NCI-H510A (cell line): ENCODE results near the gene MORN5.

ENCODE experiments used
- DNase-seq: peaks from one replicate; lab custom pipeline; 2025; lab: John Stamatoyannopoulos, UW

Gene MORN5

DNA sequence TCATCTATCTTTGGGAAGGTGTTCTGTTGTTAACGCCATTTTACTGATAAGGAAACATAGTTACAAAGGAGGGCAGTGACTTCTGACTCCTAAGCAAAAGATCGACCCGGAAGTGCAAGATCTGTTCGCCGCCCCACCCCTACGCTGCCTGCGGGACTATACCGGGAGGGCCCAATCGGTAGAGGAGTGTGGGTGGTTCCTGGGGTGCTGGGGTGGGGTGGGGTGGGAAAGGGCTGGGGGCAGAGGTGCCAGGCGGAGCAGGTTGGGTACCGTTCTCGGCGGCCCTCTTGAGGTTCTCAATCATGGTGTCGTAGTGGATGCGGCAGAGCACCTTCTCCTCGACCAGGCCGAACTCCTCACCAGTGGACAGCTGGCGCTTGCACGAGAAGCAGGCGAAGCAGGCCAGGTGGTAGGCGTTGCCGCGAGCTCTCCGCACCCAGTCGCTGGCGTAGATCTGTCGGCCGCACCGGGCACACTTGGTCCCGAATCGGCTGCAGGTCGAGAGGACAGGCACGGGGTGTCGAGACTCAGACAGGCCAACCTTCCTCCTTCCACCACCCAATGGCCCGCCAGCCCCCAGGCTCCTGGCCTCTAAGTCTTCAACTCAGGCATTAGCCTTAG, 57.2 kb downstream of the MORN5 start:
- no peak for DNase-seq

DNA sequence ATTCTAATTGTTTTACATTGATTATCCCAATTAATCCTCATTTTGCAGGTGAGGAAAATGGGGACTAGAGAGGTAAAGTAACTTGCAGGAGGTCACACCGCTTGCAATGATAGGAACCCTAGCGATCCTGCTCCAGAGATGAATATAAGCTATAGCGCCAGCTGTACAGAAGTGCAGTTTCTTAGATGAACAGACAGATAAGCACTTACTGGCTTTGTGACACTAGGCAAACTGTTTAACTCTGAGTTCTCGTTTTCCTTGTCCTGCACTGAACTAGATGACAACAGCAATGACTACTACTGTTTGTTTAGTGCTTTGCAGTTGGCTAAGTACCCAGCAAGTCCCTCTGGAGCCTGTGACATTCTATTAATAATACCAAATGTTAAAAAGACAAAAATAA, 57.9 kb downstream of the MORN5 start:
- no peak for DNase-seq

DNA sequence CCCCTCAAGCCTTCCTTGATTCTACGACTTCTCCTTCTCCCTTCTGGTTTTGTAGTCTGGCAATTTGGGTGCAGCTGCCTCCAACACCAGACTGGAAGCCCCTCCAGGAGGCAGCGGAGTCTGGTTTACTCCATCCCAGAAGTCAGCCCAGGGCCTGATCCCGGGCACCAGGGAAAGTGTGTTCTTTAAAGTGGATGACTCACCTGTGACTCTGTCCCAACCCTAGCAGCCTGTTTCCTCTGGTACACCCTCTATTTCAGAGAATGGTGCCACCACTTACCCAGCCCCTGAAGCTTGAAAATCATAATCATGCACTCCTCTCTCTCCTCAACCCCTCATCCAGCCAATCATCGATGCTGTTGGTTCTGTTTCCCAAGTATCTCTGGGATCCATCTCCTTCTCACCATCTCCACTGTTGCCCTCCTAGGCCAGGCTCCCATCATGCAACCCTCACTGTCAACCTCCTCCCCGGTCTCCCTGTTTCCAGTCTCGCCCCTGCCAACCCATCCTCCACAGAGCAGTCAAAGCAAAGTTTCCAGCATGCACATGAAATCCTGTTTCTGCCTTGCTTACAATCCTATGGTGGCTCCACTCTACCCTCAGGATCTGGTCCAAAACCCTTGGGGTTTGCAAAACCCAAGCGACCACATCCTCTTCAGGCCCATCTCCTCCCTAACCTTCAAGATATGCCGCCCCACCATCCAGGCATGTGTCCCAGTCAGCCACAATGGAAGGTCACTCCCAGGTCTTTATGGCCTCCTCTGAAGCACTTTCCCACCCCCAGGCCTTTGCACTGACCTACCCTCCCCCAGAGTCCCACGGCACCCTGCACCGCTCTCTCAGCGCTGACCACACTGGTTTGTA, 58.6 kb downstream of the MORN5 start:
- DNase-seq, result no peak

DNA sequence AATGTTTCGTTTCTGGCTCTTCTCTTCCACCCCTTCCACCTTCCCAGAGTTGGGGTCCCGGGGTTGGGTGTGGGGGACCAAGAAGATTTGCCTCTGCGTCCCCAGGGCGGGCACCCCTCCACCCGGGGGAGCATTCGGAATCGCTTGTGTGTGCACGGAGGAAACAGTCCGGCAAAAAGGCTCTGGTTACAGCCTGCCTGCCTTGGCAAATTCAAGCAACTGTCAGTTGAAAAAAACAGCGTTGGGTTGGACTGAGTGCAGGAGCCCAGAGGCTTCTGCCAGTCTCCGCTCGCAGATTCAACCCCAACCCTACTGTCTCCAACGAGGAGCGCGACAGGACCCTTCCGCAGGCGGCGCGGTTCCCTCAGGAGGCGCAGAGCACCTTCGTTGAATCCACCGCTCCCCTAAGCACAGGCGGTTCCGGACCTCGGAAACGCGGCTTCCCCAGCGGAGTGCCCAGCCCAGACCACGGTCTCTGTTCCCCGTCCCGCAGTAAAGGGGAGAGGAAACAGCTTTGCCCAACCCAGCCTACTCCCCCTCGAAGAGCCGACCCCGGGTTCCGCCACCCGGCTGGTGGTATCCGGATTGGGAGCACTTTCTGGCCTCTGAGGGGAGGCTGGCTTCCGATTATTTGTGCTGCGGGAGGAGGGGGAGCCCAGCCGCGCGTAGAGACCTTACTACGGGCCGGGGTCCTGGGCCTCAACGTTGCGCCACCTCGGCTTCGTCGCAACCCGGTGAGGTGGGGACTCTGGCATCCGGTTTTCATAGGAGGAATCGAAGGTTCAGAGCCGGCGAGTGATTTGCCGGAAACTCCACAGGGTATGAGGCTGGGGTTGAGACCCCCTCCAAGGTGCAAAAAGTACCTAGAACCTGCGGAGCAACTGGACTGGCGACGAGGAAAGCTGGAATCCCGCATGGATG, 59.5 kb downstream of the MORN5 start:
- DNase-seq, result no peak

DNA sequence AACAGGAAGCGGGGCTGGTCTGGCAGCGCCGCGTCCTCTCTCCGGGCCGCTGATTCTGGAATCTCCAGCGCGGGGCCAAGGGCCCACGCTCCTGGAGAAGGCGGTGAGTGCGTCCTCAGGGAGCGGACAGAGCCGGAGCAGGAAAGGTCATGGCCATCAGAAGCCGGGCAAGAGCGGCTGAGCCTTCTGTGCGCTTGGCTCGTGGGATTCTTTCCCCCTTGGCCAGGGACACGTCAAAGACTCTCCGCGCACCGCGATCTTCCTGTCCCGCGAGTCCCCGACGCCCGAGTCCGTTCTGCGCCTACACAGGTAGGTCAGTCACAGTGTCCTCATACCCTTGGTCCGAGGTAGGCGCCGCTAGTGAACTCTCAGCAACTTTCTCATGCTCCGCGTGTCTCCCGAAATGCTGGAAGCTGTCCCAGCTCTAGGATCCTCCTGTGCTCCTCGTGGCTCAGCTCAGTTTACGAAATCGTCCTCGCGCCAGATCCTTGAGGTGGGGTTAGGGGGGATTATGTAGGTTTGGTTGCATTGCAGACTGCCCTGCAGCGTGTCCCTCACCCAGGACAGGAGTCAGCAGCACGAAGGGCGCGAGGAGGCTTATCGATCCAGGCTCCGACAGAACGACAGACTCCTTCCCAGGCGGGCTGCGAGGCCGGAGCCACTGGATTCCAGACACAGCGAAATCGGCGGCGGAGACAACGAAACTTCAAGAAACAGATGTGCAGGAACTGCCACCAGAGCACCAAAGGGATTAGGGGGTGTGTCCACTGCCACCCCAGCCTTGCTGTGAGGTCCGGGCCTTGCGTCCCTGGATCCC, 60.4 kb downstream of the MORN5 start:
- no peak for DNase-seq

DNA sequence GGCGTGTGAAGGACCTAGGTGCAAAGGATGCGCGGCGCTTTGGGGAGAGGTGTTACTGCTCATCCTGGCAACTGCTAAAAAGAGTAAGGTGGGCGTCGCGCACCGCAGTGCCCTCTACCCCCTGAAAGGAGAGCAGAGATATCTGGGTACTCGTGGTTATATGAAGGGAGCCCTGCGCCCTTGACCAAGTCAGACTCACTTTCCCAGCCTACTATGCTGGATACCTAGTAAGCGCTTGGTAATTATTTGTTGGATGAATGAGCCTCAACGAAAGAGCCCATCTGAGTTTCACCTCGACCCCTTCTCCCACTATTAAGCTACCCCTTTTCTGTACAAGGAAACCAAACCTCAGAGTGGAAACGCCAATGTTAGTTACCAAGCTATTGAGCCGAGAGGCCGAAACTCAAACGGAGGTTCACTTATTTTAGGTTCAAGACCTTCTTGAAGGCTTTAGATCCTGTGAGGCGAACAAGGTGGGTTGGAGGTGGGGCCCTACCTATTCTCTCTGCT, 61.0 kb downstream of the MORN5 start:
- DNase-seq, result no peak

DNA sequence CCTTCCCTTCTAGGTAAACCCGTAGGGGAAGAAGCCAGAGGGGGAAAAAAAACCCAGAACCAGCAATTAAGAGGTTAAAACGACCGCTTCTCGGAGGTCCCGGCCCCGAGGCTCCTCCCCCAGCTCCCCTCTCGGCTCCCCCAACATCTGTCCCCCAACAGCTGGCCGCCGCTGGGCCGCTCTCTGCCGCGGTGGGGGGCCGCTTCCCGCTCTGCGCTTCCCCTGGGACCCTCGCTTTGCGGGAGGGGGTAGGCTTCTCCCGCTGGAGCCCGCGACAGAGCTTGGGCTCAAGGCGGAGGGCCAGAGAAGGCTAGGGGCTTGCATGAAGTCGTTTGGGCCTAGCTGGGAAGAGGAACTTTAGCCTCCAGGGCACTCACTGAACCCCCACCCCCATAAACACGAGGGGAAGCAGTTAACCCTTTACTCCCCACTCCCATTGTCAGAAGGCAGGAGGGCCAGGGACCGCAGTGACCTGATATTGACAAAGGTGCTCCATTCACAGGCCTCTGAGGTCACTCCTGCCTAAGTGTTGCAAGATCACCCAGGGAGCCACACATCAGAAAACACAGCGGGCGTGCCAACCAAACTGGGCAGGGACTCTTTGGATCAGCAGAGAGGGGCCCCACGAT, 61.6 kb downstream of the MORN5 start:
- no peak for DNase-seq

DNA sequence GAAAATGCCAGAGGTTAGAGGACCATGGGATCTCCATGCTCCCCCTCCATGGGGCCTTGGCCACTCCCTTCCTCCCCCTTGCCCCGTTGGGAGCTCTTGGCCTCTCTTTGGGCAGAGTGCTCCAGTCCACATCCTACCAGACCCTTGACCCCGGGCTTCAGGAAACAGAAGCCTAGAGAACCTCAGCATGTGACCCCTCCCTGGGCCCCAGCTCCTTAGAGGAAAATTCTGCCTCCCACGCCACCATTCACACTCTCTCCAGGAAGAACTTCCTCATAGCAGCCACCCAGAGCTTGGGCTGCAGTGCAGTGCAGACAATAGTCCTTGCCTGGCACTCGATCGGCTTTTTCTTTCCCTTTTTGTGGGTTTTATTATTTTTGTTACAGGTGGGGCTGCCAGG, 63.1 kb downstream of the MORN5 start:
- DNase-seq, result no peak

DNA sequence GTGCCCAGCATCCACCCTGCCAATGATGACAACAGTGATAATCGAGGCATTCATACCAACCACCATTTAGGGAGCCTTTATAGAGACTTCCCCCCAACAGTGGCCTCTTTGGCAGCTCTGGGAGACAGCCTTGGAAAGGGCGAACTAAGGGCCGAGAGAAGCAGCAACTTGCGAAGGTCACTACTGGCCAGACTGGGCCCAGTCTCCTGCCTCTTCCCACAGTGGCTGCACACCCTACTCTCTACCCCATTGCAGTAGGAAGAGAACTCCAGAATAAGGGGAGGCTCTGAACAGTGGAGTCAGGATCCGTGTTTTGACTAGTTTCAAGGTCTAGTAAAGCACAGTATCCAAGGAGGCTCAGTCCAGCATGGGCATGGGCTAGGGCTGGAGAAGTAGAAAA, 63.7 kb downstream of the MORN5 start:
- DNase-seq, result no peak

DNA sequence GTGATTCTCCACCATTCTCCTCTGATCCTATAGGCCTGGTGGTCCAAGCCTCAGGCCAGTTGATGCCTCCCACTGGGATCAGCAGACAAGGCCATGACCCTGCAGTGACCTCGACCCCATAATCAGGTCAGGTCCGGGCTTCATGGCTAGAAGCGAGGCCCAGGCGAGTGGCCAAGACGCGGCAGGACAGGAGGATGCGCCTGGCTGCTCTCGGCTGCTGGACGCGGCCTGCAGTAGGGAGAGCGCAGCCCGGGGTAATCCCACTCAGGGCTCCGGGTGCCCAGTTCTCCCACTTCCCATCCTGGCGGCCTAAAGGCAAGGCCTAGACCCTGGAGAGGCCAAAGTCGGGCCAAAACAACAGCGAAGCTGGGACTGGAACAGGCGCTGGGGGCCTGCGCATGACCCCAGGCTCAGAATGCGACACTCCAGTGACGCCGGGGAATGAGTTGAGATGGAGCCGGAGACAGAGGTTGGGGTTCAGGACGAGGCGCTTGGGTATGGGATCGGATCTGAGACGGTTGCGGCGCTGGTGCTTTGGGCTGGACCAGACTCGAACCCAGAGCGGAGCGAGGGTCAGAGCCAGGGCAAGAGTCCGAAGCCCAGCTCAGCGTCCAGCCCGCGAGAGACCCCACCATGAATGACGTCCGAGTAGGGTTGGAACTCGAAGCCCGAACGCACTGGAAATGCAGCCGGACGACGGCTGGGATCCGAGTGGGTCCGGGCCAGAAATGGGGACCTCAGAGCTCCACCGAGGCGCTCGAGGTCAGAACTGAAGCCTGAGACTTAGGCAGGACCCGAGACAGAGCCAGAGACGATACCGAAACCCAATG, 65.8 kb downstream of the MORN5 start:
- no peak for DNase-seq

DNA sequence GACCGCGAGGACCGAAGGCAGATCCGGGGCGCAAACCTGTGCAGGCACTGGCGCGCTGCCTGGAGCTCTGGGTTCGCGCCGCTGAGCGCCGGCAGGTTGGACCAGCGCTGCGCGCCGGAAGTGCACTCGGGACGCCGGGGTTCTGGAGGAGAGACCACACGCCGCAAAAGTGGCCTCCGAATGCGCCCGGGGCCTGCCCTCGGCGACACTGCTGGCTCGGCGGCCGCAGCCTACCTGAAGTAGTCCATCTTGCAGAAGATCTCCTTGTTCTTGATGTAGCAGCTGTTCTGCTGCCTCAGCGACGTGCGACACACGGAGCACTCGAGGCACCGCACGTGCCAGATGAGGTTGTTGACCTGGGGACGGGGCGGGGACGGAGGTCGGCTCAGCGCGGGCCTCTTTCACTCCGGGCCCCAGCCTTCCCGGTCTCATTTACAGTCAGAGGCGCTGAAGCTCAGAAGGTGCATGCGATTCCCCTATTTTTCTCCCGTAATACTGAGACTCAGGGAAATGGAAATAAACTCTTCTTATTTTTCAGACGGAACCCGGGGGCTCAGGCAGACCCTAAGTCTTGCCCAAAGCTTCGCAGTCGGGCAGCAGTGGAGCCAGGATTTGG, 66.5 kb downstream of the MORN5 start:
- DNase-seq, result no peak

DNA sequence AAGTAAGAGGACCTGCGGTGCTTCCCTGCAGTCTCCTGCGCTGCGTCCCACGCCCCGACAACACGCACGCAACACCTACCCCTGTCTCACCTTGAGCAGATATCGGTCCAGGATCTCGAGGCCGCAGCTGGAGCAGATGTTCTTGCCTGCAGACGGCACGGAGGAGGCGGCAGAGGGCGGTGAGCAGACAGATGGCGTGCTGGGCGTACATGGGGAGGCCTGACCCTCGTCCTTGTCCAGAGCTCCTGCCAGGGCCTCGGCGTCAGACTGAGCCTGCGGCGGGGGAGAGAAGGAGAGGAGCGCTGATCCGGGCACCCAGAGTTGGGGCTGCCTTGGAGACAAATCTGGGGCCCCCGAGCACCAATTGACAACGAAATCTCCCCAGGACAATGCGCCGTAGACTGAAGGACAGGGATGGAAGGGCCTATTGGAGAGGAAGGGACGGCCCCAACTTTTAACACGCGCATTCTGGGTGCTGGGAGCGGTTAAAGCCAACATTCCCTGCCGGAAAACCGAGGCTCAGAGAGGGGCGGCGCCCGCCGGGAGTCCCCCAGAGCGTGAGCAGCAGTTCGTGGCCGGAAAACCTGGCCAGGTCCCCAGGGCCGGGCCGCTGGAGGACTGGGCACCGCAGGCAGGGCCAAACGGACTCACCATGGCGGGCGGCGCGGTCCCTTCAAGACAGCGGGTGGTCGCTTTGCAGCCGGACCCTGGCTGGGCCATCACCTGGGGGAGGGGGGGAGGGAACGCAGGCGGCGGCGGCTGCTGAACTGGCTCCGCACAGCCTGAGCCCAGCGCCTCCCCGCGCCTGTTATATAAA, 67.3 kb downstream of the MORN5 start:
- no peak for DNase-seq

DNA sequence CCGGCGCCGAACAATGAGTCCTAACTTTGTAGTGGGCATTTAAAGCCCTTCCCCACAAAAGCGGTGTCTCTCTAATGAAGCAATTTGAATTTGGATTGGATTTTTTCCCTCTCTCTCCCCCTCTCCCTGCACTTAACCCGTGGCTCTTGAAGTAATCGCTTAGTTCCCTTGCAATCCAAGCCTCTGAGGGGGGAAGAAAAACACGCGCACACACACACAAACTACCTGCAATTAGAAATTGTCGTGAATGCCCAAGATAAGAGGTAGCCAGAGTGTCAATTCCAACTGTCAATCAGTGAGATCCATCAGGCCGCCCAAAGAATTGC, 67.8 kb downstream of the MORN5 start:
- no peak for DNase-seq

DNA sequence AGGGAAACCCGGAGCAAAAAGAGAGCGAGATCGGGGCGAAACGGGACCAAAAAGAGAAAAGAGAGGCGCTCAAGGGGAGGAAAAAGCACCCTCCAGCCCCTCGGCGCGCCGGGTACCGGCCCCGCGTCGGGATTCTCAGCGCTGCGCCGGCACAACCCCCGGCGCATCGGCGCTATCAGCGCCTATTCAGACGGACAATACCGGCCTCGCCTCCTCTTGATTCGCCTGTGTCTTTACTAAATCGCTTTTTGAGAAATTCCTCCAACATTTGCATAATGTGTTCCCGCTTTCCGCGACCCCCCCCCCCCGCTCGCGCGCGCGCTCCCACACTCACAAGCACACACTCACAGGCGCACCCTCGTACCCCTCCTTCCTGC, 68.5 kb downstream of the MORN5 start:
- DNase-seq, result no peak

DNA sequence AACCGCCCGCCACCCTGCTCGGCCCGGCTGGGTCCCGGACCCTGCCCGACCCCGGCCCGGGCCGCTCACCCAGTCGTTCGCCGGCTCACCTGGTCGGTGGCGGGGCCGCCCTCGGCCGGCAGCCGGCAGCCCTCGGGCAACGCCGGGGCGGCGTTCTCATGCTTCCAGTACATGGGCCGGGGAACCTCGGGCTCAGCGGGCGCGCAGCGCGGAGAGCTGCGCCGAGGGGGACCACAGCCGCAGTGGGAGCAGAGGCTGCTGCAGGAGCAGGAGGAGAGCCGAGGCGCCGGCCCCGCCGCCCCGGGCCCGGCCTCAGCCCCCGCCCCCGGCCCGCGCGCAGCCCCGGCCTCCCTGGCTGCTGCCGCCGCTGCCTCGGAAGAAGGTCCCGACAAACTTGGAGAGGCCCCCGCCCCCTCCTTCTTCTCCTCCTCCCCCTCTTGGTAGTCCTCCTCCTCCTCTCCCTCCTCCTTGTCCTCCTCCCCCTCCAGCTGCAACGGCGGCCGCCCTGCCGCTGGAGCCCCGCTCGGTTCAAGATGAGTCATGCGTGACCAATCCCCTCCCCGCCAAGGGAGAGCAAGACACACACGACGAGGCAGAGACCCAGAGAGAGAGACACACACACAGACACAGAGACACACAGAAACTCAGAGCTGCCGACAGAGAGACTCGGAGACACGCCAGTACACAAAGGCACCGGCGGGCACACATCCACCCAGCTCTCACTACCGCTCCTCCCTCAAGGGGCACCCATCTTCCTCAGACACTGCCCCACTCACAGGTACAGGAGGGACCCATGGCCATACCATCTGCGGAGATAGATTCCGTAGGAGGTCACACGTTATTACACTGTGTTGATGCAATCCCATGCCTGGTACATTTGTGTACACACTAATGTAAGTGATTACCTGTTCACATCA, 69.1 kb downstream of the MORN5 start, which contains the start of gene LHX6:
LHX6 (minus strand) TSS at position 390 of the 917 bp plus-strand sequence; CDS start at position 173, 217 bp downstream.
- no peak for DNase-seq

DNA sequence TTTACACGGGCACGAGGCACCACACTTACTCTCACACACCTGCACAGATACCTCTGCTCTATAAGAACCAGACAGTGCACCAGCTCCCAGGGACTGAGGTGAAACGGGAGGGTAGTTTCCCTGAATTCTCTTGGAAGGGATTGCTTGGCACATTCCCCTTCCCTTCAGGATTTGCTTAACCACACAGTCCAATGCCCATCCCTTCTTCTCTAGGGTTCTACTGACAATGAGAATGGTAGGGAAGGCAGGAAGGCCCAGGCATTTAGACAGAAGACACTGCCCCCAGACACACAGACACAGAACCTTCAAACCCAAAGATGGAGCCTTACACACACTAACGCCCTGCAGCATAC, 69.8 kb downstream of the MORN5 start:
- no peak for DNase-seq

DNA sequence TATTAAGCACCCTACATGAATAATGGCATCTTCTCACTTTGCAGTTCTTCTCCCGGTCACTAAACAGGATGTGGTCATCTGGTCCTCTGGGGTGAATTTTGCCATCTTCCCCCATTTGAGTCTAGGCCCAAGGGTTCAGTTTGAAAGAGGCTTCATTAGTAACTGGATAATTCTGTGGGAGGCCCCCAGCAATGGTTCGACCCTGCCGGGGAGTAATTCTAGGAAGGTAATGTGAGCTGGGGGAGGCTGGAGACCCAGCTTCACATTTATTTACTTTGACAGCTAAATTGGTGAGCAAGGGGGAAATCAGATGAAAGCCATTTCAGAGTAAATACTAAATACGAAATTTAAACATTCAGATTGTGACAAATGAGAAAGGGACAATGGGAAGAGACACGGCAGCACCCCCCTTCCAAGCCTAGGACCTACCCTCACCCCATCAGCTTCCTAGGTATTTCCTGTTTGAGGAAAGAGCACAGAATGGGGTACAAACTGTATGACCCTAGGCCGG, 73.1 kb downstream of the MORN5 start:
- no peak for DNase-seq
